Tongue (tissue), 2 donors: ENCODE results near the gene PPM1N. TPM values are rescaled to one million over a fixed set of nuclear protein-coding genes. Genes with fewer than 3 reads are reported as not detected.

Experiments
- DNase-seq: peaks from one replicate; pipeline ENCODE4 v3.0.0-alpha.2; 2015
- total RNA-seq: library from RNA; depleted of rRNA; stranded (reverse); fragments of >200 nt; gene quantifications from one replicate; pipeline ENCODE4 v1.2.3, GENCODE V29; 2014

Gene PPM1N
- total RNA-seq, 1 donor from 2014 or later, result 1.4 TPM

GRCh38 chr19:45492137-45492626 is 6.1 kb upstream of the PPM1N start:
- DNase-seq, result no peak

DNA sequence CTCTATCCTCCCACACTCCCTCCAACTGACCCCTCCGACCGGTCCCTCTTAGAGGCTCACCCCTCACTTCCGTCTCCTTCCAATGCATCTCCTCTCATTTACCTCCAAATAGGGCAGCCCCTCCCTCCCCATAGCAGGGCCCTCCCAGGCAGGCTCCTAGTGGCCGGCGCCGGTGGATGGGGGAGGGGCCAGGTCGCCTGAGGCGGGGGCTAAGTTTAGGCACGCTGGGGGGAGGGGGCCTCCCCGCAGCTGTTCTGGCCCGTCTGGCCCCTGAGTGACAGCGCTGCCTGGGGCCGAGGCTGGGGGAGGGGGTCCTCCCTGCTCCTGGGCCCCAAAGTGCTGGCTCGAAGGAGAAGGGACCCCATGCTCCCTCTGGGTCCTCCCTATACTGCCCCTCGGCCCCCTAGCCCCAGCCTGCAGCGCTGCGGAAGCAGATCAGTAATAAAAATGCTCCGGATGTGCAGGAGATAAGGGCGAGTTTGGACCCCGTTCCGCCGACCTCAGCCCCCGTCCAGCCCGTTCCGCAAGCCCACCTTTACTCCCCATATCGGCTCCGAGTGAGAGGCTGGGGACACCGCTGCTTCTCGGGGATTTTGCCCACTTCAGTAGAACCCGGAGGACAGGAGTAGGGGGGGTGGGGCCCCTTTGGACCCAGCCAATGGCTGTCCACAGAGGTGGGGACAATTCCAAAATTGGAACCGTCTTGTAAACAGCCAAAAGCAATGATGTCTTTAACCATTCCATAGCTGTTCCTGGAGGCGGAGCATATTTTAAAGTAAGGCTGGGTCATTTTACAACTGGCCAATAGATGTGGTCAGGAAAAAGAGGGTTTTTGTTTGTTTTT is 5.4 kb upstream of the PPM1N start:
- peak; percentile 93 for DNase-seq

GRCh38 chr19:45494261-45494916 is 3.9 kb upstream of the PPM1N start:
- no peak for DNase-seq

DNA sequence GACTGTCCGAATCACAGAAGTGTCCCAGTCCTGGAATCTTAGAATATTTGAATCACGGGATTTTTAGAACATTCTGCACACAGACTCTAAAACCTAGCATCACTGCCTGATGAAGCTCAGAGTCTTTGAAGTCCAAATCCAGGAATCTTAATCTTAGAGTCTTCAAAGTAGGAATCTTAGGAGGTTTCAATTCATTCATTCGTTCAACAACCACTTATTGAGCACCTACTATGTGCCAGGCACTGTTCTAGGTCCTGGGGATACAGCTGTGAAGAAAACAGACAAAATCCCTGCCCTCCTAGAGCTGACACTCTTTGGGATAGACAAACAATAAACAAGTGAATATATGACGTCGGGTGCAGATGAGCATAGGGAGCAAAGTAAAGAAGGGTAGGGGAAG is 3.1 kb upstream of the PPM1N start:
- no peak for DNase-seq

- peak; percentile 71 for DNase-seq
Measured at GRCh38 chr19:45496349-45496953, 1.8 kb upstream of the PPM1N start.

DNA sequence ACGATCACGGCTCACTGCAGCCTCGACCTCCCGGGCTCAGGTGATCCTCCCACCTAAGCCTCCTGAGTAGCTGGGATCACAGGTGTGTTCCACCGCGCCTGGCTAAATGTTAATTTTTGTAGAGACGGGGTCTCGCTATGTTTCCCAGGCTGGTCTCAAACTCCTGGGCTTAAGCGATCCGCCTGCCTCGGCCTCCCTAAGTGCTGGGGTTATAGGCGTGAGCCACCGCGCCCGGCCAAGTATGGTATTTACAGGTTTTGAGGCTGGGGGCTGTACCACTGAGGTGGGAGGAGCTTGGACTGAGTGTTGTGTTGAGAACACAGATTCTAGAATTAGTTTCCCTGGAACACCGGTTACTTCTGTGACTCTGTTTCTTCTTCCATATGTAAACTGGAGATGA is 452 bp upstream of the PPM1N start:
- no peak for DNase-seq

- peak; percentile 62 for DNase-seq
Measured at GRCh38 chr19:45499196-45500180, 1.2 kb downstream of the PPM1N start.

DNA sequence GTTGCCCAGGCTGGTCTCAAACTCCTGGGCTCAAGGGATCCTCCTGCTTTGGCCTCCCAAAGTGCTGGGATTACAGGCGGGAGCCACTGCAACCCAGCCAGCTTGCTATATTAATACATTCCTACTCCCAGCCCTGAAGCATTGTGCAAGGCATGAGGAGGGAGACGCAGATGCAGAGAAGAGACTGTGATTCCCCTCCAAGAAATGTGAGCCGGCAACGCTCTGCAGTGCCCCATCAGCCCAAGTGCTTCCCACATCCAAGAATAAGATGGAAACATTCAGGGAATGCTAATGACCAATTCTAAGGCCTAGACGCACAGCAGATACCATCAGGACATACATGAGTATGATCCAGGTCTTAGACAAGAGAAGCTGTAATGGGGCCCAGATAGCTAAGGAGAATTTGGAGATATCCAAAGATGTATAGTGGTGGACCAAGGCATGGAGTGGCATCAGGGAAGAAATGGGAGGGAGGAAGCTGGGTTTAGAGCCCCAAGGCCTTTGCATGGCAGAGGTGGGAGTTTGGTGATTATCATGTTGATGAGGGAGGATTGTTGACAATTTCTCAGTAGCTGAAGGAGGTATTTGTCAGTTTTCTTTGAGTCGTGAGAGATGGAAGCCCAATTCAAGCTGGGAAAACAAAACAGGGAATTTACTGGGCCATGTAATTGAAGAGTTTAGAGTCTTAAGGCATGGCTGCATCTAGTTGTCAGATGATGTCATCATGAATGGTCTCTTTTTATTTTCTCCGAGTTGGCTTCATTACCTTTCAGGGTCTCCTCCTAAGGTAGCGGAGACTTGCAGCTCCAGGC is 2.9 kb downstream of the PPM1N start:
- DNase-seq, result peak; percentile 47

- no peak for DNase-seq
Measured at GRCh38 chr19:45501730-45502014, 3.4 kb downstream of the PPM1N start.

- no peak for DNase-seq
Measured at GRCh38 chr19:45502111-45502510, 3.9 kb downstream of the PPM1N start.

DNA sequence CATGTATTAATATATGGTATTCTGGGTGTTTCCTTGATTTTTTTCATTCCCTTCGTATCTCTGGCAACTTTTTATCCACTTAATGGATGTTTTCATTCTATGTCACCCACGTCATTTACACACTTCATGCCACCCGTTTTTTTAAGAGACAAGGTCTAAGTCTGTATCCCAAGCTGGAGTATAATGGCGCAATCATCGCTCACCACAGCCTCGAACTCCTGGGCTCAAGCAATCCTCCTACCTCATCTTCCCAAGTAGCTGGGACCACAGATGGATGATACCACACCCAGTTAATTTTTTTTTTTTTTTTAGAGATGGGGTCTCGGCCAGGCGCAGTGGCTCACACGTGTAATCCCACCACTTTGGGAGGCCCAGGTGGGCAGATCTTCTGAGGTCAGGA is 5.7 kb downstream of the PPM1N start:
- DNase-seq, result no peak

- DNase-seq, result no peak
Measured at GRCh38 chr19:45505151-45505995, 7.1 kb downstream of the PPM1N start.

GRCh38 chr19:45505996-45506245 is 7.7 kb downstream of the PPM1N start:
- no peak for DNase-seq

DNA sequence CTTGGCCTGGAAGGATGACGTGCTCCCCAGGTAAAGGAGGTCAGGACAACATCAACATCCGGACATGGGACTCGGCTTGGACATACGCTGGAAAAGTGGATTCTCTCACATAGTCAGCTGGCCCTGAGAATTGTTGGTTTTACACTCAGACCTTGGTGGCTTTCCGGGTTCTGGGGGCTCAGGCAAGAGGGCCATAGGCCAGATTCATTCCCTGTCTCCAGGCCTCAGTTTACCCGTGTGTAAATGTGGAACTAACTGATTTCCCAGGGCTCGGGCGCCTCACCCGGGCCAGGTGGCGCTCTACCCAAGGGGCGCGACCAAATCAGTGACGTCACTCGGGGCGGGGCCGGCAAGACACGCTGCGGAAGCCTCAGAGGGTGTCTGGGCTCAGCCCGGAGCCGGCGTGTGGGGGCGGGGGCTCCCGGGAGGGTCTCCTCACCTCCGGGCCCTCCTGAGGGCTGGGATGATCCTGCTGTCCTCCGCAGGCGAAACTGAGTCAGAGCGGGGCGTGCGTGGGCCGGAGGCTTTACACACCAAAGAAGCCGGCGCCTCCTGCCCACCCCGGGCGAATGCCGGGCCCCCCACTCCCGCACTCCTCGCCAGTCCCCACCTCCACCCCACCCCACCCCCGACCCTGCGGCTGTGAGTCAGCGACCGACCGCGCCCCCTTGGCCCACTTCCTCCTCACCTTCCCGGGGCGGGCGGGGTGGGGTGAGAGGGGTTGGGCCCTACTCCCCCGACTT is 8.2 kb downstream of the PPM1N start:
- peak; percentile 95 for DNase-seq

- DNase-seq, result peak; percentile 92
Measured at GRCh38 chr19:45506989-45507871, 9.0 kb downstream of the PPM1N start, which contains the start of gene VASP. TSS of gene VASP (plus strand) at chr19:45507479. CDS start at chr19:45507772, 293 bp downstream.

GRCh38 chr19:45507872-45508416 is 9.7 kb downstream of the PPM1N start:
- no peak for DNase-seq

DNA sequence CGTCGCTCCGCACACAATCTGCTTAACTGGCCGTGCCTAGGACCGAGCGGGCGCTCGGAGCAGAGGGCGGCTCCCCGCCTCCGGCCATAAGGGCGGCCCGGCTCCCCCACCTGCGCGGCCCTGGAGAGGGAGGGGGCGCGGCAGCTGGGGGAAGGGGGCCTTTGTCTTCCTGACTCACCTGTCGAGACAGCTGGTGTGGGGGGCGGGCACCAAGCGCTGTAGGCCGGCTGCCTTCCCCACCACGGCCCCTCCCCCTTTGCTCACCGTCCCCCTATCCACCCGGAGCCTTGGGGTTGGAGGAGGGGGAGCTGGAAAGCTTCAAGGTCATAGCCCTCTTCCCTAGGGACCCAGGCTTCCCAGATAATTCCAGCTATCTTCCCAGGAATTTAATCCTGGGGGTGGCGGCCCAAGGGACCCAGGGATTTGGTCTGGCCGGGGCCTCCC is 10.2 kb downstream of the PPM1N start:
- peak; percentile 60 for DNase-seq
